Panc1 (cell line): ENCODE data around the gene MED14. TPM values are rescaled to one million over a fixed set of nuclear protein-coding genes. Genes with fewer than 3 reads are reported as not detected.

Source experiments
- ATAC-seq: fragments of 200-7000 bp; cut with Tn5 transposase; 2 replicates; pipeline ENCODE4 v1.9.1; 2020; ENCODE audit warnings: mild to moderate bottlenecking, moderate library complexity
- BruUV-seq: library from RNA; stranded (reverse); fragments of 400-500 nt; replicated peaks from 2 replicates; lab custom pipeline; 2021; lab: Mats Ljungman, UMichigan
- CTCF ChIA-PET: fragments of 300-600 bp; sonication (Branson Sonifier 250); formaldehyde crosslinking; loops from one replicate; lab custom pipeline; 2022; ENCODE audit warnings: antibody characterized with exemption; lab: Charles Lee
- POLR2A ChIA-PET: fragments of 300-600 bp; sonication (Branson Sonifier 250); formaldehyde crosslinking; loops from one replicate; lab custom pipeline; 2022; ENCODE audit warnings: antibody characterized with exemption; lab: Charles Lee
- DNase-seq: peaks from one replicate; pipeline ENCODE4 v3.0.0-alpha.2; 2010; ENCODE audit warnings: low read depth, low spot score
- H3K27ac ChIP-seq: 2 replicates; pipeline ENCODE4 v1.5.1; 2011; ENCODE audit warnings: mild to moderate bottlenecking, low read length, inconsistent platforms
- H3K27me3 ChIP-seq: fragments of 200-500 bp; sonication (Bioruptor generic); 2 replicates; pipeline ENCODE4 v1.6.0; 2014; ENCODE audit warnings: low read length, inconsistent platforms; ENCODE audit not compliant: control insufficient read depth, insufficient read depth
- H3K36me3 ChIP-seq: fragments of 200-500 bp; sonication (Bioruptor generic); 2 replicates; pipeline ENCODE4 v1.5.1; 2014; ENCODE audit warnings: inconsistent platforms, mild to moderate bottlenecking, low read length, moderate library complexity; ENCODE audit not compliant: control insufficient read depth, insufficient read depth
- H3K4me1 ChIP-seq: 2 replicates; pipeline ENCODE4 v1.5.1; 2011; ENCODE audit warnings: inconsistent platforms, mild to moderate bottlenecking, low read length, moderate library complexity; ENCODE audit not compliant: control insufficient read depth, insufficient read depth
- H3K4me3 ChIP-seq, 2 experiments: 2 replicates each; pipeline ENCODE4 v1.5.1; 2011 to 2012; ENCODE audit warnings: low read depth in 2 of 2, low read length in 2 of 2, mild to moderate bottlenecking in 2 of 2, inconsistent platforms in 1 of 2, moderate library complexity in 1 of 2
- H3K9me3 ChIP-seq: fragments of 200-500 bp; sonication (Bioruptor generic); 2 replicates; pipeline ENCODE4 v1.5.1; 2014; ENCODE audit warnings: low read depth, mild to moderate bottlenecking, inconsistent platforms, low read length, moderate library complexity; ENCODE audit not compliant: control insufficient read depth, insufficient read depth
- CTCF ChIP-seq: fragments of 450-650 bp; IDR thresholded peaks from 2 replicates; pipeline ENCODE4 v1.5.1; 2017; ENCODE audit warnings: mild to moderate bottlenecking
- POLR2AphosphoS5 ChIP-seq: IDR thresholded peaks from 2 replicates; pipeline ENCODE4 v1.6.1; 2012; ENCODE audit warnings: mild to moderate bottlenecking, low read depth, low read length, moderate library complexity
- REST ChIP-seq, 2 experiments: IDR thresholded peaks; 2 replicates each; pipeline ENCODE4 v1.6.1; 2011 to 2012; ENCODE audit warnings: low read depth in 2 of 2, control low read depth in 1 of 2, low read length in 1 of 2, mild to moderate bottlenecking in 1 of 2, moderate library complexity in 1 of 2; ENCODE audit not compliant: insufficient read depth in 1 of 2
- SIN3A ChIP-seq: IDR thresholded peaks from 2 replicates; pipeline ENCODE4 v1.6.1; 2012; ENCODE audit warnings: low read depth, mild to moderate bottlenecking, low read length, moderate library complexity, borderline replicate concordance; ENCODE audit not compliant: insufficient read depth
- TCF7L2 ChIP-seq: IDR thresholded peaks from 2 replicates; pipeline ENCODE4 v1.6.1; 2011; ENCODE audit warnings: mild to moderate bottlenecking, low read depth, low read length, inconsistent platforms
- in situ Hi-C: cut with HindIII; loops from 2 replicates; pipeline ENCODE4 v1.10.0; 2016; ENCODE audit warnings: low sequenced_read_pairs, low pct_unique_long_range_greater_than_20kb
- intact Hi-C: fragments of 100-400 bp; cut with micrococcal nuclease; formaldehyde crosslinking; loops from one replicate; pipeline ENCODE4 v1.10.0; 2022; ENCODE audit not compliant: unreplicated experiment
- total RNA-seq: library from RNA; stranded (reverse); gene quantifications from one replicate; pipeline ENCODE4 v1.2.1, GENCODE V29; 2021; ENCODE audit not compliant: unreplicated experiment

Gene MED14
- total RNA-seq, 1 experiment from 2014 or later, result 45.4 TPM

GRCh38 chrX:40719218-40719617, 16.1 kb downstream of the MED14 start:
- Histone ChIP-seq H3K4me1 (no peaks in the 10 kb centered on the region), H3K9me3 (no peaks in the 10 kb centered on the region), H3K27me3 (no peaks in the 10 kb centered on the region), H3K36me3 (no peaks in the 10 kb centered on the region), H3K4me3 (no peak overlapping the region), H3K27ac (no peak overlapping the region)
- POLR2A ChIA-PET, result no interaction called here
- ATAC-seq (no peak), DNase-seq (no peak)
- CTCF ChIA-PET, result no interaction called here
- in situ Hi-C loops, result no loop called here
- no TSS peak for BruUV-seq
- no peak for TF ChIP-seq REST (IDR thresholded peaks at IDR 0.05; ENCODE audit: insufficient read depth in 1 of 2, low read depth in 2 of 2, low read length in 1 of 2)
- TF ChIP-seq CTCF, result no peak
- TF ChIP-seq TCF7L2, result no peak
- TF ChIP-seq POLR2AphosphoS5, result no peak
- no peak for TF ChIP-seq SIN3A
- intact Hi-C loops, result no loop called here

GRCh38 chrX:40709395-40709794, 25.9 kb downstream of the MED14 start:
- intact Hi-C loops, result no loop called here
- no peak overlapping the region for H3K27ac ChIP-seq
- DNase-seq (no peak), ATAC-seq (no peak)
- POLR2A ChIA-PET, result no interaction called here
- H3K27me3 ChIP-seq, result no peaks in the 10 kb centered on the region
- no peak overlapping the region for H3K4me3 ChIP-seq
- in situ Hi-C loops, result no loop called here
- TF ChIP-seq POLR2AphosphoS5, result no peak
- no peak for TF ChIP-seq TCF7L2
- TF ChIP-seq SIN3A, result no peak
- no peak for TF ChIP-seq CTCF
- TF ChIP-seq REST (IDR thresholded peaks at IDR 0.05; ENCODE audit: insufficient read depth in 1 of 2, low read depth in 2 of 2, low read length in 1 of 2), result no peak
- H3K9me3 ChIP-seq, result no peaks in the 10 kb centered on the region
- H3K36me3 ChIP-seq, result peaks cover 7% of the 10 kb centered on the region
- CTCF ChIA-PET, result no interaction called here
- no peaks in the 10 kb centered on the region for H3K4me1 ChIP-seq
- no TSS peak for BruUV-seq
